GM10847 (cell line): ENCODE results near the gene FGFR4.

ENCODE experiments used
- POLR2A ChIP-seq: IDR thresholded peaks from 2 replicates; pipeline ENCODE4 v1.6.1; 2011; ENCODE audit not compliant: insufficient read length; ENCODE audit errors: extremely low read depth

Gene FGFR4

DNA sequence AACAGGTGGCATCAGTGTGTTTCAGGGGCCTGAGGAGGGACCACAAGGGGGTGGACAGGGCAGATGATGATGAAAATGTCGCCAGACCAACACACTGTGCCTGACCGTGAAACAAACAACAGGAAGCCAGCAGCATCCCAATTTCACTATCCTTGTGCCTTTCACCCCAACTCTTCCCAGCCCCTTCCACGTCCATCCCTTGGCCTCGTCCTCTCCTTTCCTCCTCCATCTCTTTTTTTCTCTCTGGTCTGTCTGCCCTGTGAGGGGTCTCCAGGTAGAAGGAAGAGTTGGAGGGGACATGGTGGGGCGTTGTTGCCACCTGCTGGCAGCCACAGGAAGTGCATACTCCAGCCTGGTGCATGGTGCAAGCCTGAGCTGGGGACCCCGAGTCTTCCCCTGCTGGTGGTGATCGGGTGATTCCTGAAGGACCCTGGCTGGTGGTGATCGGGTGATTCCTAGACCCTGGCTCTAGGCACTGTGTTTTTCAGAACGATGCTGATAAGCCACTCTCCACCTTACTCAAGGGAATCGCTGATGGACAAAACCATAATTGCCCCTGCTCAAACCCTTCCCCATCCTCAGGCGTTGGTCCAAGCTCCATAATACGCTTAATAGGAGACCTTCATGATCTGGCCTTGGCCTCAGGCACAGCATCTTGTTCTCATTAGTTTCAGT lies 25.1 kb downstream of the FGFR4 start:
- TF ChIP-seq POLR2A, result no peak

- TF ChIP-seq POLR2A, result no peak
These were observed 26.0 kb downstream of the FGFR4 start for GRCh38 chr5:177112589-177113220.

DNA sequence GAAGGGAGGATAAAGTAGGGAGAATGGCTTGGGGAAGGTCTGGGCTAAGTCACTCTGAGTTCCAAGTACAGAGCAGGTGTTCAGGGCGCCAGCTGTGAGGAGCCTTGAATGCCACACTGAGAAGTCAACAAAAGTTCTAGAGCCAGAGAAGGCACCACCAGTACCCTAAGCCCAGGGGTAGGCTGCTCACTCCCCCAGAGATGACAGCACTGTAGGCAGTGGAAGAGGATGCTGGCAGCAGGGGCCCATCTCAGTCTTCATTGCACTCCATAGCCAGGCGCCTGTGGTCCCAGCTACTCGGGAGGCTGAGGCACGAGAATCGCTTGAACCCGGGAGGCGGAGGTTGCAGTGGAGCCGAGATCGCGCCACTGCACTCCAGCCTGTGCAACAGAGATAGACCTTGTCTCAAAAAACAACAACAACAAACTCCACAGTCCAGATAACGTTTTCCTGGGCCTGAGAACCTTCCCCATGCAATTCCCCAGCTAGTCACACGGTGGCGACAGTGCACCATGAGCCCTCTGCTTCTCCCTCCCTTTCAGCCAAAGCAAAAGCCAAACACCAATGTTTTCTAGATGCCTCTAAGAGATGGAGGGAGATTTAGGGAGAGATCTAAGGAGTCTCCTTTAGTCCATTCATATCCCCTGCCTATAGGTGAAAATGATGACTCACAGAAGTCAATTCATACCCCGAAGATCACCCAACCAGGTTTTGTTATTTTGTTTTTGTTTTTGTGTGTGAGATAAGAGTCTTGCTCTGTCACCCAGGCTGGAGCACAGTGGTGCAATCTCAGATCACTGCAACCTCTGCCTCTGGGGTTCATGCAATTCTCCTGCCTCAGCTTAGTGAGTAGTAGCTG lies 27.1 kb downstream of the FGFR4 start:
- no peak for TF ChIP-seq POLR2A

DNA sequence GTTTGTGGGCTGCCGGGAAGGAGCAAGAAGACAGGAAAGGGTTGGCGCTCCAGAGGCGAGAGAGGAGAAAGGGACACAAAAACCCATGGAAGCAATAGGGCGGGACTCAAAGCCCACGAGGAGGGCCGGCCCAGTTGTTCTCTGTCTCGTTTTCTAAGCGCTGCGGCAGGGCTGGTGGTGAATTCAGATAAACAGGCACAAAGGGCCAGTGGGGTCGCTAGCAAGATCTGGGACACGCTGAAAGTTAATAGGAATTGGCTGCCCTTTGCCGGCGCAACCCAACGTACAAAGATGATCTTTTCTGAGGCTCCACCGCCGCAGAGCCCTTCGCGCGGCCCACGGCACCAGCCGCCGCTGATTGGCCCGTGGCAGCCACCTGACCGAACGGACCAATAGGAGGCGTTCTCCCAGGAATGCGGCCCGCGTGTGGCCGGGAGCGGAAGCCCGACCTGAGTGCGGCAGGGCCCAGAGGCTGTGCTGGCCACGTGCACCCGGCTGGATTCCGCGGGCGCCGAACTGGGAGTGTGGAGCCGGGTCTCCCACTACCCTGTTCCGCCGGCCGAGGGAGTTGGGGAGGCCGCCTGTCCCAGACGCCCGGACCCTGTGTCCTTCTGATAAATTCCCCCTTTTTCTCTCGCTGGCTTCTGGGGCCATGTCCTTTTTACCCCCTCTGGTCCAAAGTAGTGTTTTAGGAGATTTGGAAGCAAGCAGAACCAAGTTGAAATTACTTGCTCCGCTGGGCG lies 30.1 kb downstream of the FGFR4 start:
- no peak for TF ChIP-seq POLR2A

- no peak for TF ChIP-seq POLR2A
These were observed 30.8 kb downstream of the FGFR4 start for GRCh38 chr5:177117441-177118045.

GRCh38 chr5:177122566-177122965 lies 35.9 kb downstream of the FGFR4 start:
- TF ChIP-seq POLR2A, result no peak

DNA sequence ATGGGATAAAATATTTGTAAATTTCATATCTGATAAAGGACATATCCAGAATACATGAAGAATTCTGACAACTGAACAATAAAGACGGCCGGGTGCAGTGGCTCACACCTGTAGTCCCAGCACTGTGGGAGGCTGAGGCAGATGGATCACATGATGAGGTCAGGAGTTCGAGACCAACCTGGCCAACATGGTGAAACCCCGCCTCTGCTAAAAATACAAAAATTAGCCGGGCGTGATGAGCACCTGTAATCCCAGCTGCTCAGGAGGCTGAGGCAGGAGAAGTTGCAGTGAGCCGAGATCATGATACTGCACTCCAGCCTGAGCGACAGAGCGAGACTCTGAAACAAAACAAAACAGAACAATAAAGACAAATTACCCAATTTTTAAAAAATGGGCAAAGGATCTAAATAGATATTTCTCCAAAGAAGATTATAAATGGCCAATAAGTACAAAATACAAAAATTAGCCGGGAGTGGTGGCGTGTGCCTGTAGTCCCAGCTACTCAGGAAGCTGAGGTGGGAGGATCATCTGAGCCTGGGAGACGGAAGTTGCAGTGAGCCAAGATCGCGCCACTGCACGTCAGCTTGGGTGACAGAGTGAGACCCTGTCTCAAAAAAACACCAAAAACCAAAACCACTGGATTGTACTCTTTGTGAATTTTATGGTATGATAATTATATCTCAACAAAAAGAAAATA lies 37.2 kb downstream of the FGFR4 start:
- no peak for TF ChIP-seq POLR2A

DNA sequence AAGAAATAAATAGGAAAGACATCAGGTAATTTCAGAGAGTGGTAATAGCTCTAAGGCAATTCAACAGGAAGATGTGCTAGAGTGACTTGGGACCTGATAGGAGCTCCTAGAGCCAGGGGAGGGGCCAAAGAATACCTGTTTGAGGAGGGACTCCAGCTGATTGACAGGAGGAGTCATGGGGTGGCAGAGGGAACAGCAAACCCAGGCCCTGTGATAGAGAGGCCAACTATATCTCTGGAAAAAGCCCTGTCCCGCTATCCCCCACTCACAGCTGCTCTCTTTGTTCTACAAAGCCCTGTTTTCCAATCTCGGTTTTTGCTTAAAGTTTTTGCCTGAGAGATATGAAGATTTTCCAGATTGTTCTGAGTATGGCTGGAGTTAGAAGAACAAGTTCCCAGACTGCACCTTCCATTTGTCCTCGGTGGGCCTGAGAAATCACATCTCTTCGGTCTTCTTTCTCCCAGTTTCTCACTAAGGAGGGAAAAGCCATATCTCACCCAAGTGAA lies 37.8 kb downstream of the FGFR4 start:
- no peak for TF ChIP-seq POLR2A

DNA sequence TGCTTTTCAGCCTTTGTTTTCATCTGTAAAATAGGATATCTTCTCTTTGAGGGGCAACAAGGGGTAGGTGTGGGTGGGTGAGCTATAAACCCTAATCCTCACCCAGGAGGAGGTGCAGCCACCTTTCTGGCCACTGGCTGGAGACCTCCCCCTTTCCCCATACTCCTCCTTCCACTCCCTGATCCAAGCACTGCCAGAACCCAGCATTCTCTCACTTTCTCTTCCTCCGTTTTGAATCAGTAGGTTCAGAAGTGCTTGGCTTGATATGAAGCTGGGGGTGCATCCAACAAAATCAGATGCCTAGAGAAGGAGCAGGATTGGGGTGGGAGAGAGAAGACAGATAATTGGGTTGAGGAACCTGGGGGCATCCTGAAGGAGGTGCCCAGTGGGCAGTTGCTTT lies 40.1 kb downstream of the FGFR4 start:
- TF ChIP-seq POLR2A, result no peak

- no peak for TF ChIP-seq POLR2A
These were observed 41.9 kb downstream of the FGFR4 start for GRCh38 chr5:177128551-177128981.

GRCh38 chr5:177130211-177131018 lies 43.7 kb downstream of the FGFR4 start:
- TF ChIP-seq POLR2A, result no peak

DNA sequence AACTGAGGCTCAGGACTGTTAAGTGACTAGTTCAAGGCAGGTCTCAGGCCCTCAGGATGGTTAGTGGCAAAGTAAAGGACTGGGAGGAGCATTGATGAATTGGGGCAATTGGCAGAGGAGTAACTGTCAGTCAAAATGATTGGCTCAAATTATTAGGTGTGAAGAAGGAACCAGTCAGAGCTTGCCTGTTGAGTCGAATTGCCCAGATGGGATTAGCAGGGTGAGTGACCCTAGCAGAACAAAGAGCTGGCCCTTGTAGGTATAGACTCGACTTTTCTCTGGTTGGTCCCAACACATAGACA lies 44.3 kb downstream of the FGFR4 start:
- no peak for TF ChIP-seq POLR2A

DNA sequence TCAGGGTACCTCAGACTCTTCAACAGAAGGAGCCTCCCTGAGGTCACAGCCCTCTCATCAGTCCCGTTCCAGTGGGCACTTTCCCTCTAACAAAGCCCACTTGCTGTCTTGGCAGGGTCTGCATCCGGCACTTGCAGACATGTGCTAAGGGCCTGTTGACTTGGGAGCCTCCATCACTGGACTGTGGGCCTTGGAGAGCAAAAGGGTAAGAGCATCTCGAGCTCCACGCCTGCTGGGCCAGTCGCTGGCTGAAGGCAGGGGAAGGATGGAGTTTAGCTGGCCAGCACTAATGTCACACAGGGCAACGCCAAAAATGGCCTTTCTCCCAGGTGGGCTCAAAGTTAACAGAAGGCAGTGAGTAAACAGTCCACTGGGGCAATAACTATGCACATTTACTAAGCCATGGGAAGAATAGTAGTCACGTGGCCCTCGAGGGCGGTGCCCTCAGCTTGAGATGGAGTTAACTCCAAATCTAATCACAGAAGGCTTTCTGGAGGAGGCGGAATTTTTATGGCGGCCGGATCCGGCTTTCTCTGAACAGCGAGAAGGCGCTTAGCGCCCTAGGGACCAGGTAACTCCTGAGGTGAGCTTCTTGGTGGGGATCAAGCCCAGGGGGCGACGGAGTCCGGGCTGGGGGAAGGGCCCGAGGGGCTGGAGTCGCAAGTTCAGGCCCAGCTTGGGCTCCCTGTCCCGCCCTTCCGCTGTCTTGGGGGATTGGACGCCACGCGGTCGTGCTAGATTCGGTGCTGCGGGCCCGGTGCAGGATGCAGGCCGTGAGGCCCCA lies 44.8 kb downstream of the FGFR4 start:
- TF ChIP-seq POLR2A, result no peak
